Measurements from ENCODE around the gene SVEP1.

DNA sequence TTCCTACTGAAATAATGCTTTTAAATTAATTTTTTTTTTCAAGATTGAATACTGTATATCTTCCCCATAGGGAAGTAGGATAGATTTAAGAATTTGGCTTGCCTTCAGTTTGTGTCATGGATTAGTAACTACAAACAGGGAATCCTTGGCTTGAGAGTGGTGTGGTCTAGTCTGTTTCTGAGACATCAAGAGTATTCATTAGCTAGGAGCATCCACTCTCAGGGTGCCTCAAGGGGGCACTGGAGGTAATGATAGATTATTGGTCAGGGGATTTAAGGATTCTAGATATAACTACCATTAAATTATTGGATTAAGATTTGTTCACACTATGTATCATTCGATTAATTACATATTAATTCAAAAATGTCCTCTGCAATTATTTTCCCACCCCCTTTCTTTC is 150.1 kb downstream of the SVEP1 start:
- TF ChIP-seq, protein P1, sequence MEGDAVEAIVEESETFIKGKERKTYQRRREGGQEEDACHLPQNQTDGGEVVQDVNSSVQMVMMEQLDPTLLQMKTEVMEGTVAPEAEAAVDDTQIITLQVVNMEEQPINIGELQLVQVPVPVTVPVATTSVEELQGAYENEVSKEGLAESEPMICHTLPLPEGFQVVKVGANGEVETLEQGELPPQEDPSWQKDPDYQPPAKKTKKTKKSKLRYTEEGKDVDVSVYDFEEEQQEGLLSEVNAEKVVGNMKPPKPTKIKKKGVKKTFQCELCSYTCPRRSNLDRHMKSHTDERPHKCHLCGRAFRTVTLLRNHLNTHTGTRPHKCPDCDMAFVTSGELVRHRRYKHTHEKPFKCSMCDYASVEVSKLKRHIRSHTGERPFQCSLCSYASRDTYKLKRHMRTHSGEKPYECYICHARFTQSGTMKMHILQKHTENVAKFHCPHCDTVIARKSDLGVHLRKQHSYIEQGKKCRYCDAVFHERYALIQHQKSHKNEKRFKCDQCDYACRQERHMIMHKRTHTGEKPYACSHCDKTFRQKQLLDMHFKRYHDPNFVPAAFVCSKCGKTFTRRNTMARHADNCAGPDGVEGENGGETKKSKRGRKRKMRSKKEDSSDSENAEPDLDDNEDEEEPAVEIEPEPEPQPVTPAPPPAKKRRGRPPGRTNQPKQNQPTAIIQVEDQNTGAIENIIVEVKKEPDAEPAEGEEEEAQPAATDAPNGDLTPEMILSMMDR (IDR thresholded peaks at IDR 0.05): no peak
- TF ChIP-seq EP300 (IDR thresholded peaks at IDR 0.05): no peak
- no peak for TF ChIP-seq POLR2AphosphoS5 (IDR thresholded peaks at IDR 0.05)
